ENCODE results near the gene PEX11G. TPM values are rescaled to one million over a fixed set of nuclear protein-coding genes. Genes with fewer than 3 reads are reported as not detected.

Gene PEX11G
- total and polyA plus RNA-seq, 9 of the 15 experiments (the other 6 are each of a cell fraction or from before 2014, with no cell fraction given): 0.07 to 3.2 (median 0.70) TPM; not detected in 1

DNA sequence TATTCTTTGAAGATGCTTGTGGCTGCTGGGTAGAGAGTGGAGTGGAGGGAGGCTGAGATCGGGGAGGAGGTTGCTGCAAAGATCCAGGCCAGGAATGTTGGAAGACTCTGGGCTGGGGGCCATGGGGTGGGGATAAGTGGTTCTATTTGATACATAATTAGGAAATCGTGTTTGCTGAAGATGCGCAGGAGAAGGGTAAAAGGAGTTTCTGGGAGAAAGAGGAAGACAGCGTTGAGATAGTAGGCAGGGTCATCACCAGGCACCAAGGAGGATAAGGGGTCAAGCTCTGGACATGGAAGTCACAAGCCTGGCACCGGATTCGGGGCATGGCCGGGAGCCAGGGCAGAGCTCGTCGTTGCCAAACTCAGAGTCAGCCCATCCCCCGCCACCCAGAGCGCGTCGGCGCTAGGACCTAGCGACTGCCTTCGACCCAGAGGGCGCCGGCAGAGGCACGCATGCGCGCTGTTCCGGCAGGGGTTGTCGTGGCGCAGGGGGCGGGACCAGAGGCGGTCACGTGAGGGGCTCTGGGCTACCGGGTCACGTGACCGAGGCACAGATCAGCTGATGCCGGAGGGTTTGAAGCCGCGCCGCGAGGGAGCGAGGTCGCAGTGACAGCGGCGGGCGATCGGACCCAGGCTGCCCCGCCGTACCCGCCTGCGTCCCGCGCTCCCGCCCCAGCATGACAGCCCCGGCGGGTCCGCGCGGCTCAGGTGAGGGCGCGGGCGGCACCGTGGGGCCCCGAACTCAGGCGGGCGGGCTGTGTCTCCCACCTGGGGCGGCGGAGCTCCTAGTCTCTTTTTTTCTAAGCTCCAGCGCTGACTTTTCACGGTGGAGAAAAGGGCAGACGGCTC is 33.5 kb upstream of the PEX11G start, which contains the start of gene MCOLN1 (continued):
- TF ChIP-seq TEAD4 (IDR thresholded peaks at IDR 0.05; ENCODE audit: low read length) (no peak), TEAD4 (CRISPR knock-in tag; IDR thresholded peaks at IDR 0.05; ENCODE audit: borderline replicate concordance) (no peak), NFXL1 (CRISPR knock-in tag; IDR thresholded peaks at IDR 0.05) (no peak), ZNF561 (CRISPR knock-in tag; conservative IDR thresholded peaks at IDR 0.05) (no peak), ZNF175 (CRISPR knock-in tag; IDR thresholded peaks at IDR 0.05; ENCODE audit: low read depth) (no peak), KDM5B (IDR thresholded peaks at IDR 0.05; ENCODE audit: insufficient replicate concordance, low read depth, low read length) (peak; percentile 69), SRF (CRISPR knock-in tag; IDR thresholded peaks at IDR 0.05) (no peak), KHSRP (IDR thresholded peaks at IDR 0.05) (no peak), ZNF707 (CRISPR knock-in tag; conservative IDR thresholded peaks at IDR 0.05) (no peak), TCFL5 (CRISPR knock-in tag; conservative IDR thresholded peaks at IDR 0.05) (no peak), MED1 (CRISPR knock-in tag; IDR thresholded peaks at IDR 0.05; ENCODE audit: borderline replicate concordance) (no peak), TAF9B (IDR thresholded peaks at IDR 0.05; ENCODE audit: partially characterized antibody) (no peak), TBP (optimal IDR thresholded peaks at IDR 0.05; ENCODE audit: low read depth, low read length) (peak; percentile 73), KDM4B (IDR thresholded peaks at IDR 0.05; ENCODE audit: borderline replicate concordance in 2 of 2, low read depth in 1 of 2) (peak in 1 of 2 experiments; percentile 53; a peak in 1 of 4 replicates), CBFA2T3 (IDR thresholded peaks at IDR 0.05) (peak; percentile 19; the same call in 1 of the 2 replicates), RBM25 (IDR thresholded peaks at IDR 0.05; ENCODE audit: low read depth, low read length, severe bottlenecking) (no peak), ETV1 (tag; conservative IDR thresholded peaks at IDR 0.05; ENCODE audit: low read depth) (no peak), CSDE1 (IDR thresholded peaks at IDR 0.05) (no peak; a peak in 1 of 4 replicates), SNRNP70 (optimal IDR thresholded peaks at IDR 0.05; ENCODE audit: low read depth, low read length) (no peak), FOXK1 (CRISPR knock-in tag; IDR thresholded peaks at IDR 0.05; ENCODE audit: borderline replicate concordance) (no peak; the same call in 1 of the 2 replicates), ZBTB43 (CRISPR knock-in tag; IDR thresholded peaks at IDR 0.05) (no peak)
- TF ChIP-seq, protein P1, sequence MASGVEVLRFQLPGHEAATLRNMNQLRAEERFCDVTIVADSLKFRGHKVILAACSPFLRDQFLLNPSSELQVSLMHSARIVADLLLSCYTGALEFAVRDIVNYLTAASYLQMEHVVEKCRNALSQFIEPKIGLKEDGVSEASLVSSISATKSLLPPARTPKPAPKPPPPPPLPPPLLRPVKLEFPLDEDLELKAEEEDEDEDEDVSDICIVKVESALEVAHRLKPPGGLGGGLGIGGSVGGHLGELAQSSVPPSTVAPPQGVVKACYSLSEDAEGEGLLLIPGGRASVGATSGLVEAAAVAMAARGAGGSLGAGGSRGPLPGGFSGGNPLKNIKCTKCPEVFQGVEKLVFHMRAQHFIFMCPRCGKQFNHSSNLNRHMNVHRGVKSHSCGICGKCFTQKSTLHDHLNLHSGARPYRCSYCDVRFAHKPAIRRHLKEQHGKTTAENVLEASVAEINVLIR (CRISPR knock-in tag; IDR thresholded peaks at IDR 0.05): peak; percentile 54
- TF ChIP-seq, protein P2, sequence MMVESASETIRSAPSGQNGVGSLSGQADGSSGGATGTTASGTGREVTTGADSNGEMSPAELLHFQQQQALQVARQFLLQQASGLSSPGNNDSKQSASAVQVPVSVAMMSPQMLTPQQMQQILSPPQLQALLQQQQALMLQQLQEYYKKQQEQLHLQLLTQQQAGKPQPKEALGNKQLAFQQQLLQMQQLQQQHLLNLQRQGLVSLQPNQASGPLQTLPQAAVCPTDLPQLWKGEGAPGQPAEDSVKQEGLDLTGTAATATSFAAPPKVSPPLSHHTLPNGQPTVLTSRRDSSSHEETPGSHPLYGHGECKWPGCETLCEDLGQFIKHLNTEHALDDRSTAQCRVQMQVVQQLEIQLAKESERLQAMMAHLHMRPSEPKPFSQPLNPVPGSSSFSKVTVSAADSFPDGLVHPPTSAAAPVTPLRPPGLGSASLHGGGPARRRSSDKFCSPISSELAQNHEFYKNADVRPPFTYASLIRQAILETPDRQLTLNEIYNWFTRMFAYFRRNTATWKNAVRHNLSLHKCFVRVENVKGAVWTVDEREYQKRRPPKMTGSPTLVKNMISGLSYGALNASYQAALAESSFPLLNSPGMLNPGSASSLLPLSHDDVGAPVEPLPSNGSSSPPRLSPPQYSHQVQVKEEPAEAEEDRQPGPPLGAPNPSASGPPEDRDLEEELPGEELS (CRISPR knock-in tag; IDR thresholded peaks at IDR 0.05; ENCODE audit: borderline replicate concordance): peak; percentile 86

Measured in K562 (cell line).